HTR-8/SVneo (cell line): ENCODE data around the gene ZDHHC11.
"Not testable (repeated sequence)": the region's sequence is repeated elsewhere in the genome, so short reads cannot be mapped to it uniquely, and the experiment has no call there.

Source experiments
- DNase-seq: peaks from one replicate; pipeline ENCODE4 v3.0.0; 2011; ENCODE audit warnings: low spot score, mixed read lengths; ENCODE audit not compliant: insufficient read length
- FAIRE-seq: peaks from 2 replicates; lab custom pipeline; 2011; peaks lifted over from hg19 to GRCh38; lab: Jason Lieb, UNC

Gene ZDHHC11

DNA sequence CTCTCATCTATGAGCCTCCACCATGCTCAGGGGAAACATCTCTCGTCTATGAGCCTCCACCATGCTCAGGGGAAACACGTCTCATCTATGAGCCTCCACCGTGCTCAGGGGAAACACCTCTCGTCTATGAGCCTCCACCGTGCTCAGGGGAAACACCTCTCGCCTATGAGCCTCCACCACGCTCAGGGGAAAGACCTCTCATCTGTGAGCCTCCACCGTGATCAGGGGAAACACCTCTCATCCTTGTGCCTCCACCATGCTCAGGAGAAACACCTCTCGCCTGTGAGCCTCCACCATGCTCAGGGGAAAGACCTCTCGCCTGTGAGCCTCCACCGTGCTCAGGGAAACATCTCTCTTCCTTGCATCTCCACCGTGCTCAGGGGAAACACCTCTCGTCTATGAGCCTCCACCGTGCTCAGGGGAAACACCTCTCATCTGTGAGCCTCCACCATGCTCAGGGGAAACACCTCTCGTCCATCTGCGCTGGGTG, 96.6 kb downstream of the ZDHHC11 start:
- not testable (repeated sequence) for DNase-seq, FAIRE-seq

DNA sequence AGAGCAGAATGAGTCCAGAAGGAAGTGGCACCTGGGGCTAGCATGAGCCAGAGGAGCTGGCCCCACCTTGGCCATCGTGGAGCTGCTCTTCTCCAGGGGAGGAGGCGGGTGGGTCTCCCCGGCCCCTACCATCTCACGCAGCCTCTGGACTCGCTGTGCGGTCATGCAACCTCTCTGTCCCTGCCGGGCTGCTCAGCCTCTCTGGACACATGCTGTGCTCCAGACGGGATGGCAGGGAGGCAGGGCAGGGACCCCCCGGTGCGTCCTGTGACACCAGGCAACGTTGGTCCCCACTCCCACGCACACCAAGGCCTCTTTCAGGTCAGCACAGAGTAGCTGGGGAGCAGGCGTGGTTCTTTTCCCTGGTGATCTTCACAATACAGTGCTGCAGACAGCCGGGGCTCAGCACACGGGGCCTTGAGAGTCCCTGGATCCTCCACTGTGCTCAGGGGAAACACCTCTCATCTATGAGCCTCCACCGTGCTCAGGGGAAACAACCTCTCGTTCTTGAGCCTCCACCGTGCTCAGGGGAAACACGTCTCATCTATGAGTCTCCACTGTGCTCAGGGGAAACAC, 97.1 kb downstream of the ZDHHC11 start:
- not testable (repeated sequence) for DNase-seq
- peak; percentile 99 for FAIRE-seq

DNA sequence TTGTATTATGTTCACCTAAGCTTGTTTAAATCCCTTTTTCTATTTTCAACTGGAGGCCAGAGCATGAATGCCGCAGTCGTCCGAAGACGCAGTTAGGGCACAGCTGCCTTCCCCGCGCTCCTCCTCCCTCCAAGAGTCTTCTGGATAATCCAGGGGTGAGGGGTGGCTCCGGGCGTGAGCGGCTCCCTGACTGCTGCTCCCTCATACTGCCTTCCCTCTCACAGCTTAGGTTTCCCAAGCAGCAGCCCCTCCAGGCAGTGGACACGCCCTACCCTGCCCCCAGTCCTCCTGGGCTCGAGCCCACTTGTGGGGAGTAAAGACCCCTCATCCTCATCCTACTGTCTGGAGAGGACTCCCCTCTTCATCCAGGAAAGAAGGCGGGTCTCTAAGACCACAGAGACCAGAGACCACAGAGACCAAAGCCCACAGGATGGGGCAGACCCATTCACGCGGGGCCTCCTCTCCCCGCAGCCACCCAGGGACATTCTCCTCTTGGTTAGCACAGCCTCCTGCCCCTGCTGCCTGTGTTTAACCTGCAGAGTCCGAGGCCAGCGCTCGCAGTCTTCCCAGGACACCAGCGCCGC, 98.2 kb downstream of the ZDHHC11 start:
- not testable (repeated sequence) for FAIRE-seq, DNase-seq

DNA sequence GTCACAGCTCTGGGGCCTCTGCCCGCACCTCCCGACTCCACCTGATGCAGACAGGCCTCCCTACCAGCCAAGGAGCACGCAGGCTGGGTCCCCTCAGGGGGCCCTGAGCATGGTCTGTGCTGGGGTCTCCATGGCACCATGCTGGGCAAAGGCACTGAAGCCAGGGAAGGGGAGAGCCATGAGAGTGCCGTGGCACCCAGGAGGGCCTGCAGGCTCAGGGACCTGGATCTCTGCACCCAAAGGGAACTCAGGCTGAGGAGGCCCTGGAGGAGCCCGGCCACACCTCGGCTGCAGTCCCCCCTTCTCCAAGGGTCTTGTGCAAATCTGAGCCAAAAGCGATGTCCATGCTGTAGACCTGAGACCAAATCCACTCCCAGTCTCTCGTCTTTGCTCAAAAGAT, 98.8 kb downstream of the ZDHHC11 start:
- not testable (repeated sequence) for DNase-seq, FAIRE-seq

DNA sequence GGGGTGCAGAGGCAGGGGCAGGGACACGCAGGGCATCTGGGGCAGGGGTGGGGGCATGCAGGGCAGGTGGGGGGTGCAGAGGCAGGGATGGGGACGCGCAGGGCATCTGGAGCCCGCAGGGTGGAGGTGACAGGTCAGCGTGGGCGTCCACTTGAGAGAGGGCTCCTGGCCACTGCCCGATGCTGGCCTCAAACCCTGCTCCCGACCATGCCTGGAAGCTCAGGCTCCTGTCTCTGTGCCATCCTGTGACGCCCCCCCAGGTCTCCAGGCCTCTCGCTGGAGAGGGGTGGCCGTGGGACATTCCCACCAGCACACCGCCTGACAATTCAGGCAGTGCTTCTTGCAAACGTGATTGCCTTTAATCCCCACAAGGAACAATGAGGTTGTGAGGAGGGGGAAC, 99.3 kb downstream of the ZDHHC11 start:
- DNase-seq = no peak
- FAIRE-seq = no peak

DNA sequence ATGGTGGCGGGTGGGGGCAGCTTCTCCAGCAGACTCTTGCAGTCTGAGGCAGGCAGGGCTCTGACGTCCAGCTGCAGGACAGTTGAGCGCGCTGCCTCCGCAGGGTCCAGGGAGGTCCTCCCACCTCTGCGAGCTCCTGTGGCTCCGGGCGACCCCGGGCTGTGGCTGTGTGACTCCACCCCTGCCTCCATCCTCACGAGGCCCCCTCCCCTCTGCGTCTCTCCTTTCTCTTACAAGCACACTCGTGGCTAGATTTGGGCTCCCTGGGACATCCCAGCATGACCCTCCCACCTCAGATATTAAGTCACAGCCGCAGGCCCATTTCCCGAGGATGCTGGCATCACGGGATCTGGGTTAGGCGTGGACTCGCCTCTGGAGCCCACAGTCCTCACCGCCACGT, 100.6 kb downstream of the ZDHHC11 start:
- not testable (repeated sequence) for FAIRE-seq

DNA sequence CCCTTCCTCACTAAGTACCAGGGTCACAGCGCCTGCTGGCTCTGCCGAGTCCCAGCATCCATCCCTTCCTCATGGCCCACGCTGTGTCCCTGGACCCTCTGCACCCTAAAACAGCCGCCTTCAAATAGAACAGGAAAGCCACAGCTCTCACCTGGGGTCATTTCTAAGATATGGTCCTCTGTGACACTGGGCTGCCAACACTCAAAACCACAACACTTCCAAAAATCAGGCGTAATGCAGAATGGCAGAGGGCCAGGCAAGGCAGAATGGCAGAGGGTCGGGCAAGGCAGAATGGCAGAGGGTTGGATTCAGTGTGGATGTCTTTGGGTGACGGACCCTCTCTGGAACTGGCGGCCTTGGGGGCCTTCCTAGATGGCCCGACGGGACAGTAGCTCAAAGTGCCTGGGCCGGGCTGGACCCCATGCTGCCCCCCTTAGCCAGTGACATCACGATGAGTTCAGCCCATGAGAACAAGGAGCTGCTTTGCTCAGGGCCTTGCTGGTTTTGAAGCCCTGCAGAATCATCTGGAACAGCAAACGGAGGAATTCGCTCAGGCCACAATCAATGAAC, 101.6 kb downstream of the ZDHHC11 start:
- DNase-seq = no peak
- no peak for FAIRE-seq

More for the DNA sequence above, 100.6 kb downstream of the ZDHHC11 start:
- DNase-seq = not testable (repeated sequence)

DNA sequence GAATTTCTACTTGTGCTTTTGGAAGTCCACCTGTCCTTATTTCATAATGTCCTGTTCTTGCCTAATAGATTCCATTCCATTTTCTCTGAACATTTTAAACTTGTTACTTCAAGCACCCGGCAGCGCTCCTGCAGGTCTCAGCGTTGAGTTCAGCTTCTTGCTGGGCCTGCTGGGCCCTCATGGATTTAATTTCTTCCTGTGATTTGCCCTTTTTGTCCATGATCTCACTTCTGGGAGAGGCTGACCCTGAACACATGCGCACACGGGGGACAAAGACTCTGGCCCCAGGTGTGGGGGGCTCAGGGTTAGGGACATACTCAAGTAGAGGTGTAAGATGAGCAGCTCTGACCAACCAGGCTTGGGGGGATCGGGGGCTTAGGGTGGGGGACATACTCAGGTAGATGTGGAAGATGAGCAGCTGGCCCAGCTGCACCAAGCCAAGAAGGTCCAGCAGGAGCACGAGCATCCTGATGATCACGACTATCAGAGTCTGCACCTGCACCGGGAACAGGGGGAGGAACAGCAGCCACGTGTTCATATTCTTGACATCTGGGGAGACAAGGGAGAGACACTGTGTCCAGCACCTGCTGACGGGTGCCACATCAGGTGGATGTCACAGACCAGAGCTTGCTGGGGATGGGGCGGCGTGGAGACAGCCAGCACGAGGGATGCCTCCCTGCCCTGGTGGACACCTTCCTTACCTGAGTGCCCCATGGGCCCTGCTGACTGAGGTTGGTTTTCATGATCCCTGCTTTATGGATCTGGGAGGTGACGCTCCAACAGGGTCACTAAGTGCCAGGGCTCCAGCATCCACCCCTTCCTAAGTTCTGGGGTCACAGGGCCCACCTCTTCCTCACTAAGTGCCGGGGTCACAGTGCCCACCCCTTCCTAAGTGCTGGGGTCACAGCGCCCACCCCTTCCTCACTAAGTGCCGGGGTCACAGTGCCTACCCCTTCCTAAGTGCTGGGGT, 102.5 kb downstream of the ZDHHC11 start:
- not testable (repeated sequence) for DNase-seq, FAIRE-seq

DNA sequence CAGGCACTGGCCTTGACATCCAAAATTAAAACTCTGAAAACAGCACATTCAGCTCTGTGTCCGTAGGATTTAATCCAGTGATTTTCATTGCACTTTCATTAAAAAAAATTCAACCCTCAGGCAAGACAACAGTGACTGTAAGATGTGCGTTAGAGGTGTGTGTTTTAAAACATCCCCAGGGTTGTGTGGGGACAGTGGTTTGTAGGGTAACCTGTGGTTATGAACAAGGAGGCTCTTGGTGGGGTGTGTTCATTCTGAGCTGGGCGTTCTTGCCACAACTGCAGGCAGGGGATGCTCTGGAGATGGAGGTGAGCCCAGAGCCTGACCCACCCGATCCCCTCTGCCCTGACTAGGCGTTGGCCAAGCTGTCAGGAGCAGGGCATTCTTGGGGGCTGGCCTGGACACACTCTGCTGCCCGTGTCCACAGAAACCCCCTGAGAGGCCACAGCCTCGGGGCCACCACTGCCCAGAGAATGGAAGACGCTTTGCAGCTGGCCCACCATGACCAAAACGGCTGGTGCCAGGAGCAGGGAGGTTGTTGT, 103.4 kb downstream of the ZDHHC11 start:
- peak; percentile 26 for FAIRE-seq
- DNase-seq = not testable (repeated sequence)

DNA sequence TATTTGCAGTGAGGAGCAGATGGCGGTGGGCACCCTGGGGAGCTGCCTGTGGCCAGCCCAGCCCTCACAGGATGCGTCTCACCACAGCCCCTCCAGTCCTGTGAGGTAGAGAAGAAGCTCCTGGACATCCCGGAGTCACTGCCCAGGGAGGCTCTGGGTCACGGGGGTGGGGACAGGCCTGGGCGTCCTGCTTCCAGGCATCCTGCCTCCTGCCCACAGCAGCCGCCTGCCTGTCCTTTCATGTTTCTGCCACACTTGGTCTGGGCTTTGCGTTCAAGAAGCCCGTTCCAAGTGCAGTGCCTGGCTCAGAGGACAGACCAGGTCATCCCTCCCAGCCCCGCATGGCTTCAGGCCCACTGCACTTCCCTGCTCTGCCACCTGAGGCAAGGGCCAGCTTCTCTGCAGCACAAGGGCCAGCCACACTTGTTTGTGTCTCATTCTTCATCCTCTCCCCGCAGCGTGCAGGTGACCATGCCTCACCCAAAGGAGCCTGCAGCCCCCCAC, 104.5 kb downstream of the ZDHHC11 start:
- DNase-seq (no peak), FAIRE-seq (no peak)
